ENCODE measurements around the gene FOXC2.

The FOXC2 gene

DNA sequence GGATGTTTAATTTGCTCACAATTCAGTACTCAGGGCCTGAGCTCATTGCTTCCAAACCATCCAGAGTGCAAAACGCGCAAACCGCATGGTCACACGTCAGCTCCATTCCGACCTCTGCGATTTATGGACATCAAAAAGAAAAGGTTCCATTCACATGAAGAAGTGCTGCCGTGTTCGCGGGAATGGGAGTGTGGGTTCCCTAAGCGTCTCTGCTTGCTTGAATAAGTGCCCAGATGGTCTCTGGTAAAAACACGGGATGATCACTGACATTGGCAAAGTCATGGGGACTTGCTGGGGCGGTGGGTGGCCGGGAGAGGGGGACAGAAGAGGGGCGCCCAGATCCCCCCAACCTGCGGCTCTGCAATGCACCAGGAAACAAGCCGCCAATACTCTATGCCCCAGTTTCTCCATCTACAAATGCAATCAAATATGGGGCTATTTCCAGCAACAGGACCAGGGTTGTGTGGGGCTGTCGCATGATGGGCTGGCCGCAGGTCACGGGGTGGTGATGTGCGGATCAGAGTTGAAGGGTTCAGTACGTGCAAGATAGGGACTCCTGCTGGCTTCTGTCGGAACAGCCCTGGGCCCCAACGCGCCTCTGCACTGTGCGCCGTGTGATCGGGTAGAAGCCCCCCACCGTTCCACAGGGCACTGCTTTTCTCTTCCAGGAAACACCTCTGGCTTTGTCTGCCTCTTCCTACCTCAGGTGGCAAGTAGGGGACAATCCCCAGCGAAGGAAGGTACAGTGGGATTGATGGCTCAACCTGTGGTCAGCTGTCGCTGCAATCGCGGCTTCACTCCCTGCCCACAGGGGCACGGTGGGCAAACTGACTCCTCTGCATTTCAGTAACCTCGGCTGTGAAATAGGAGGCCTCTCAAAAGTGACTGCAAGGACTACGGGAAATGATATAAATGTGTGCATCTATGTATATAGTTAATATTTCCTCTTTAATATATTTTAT, 45.1 kb upstream of the FOXC2 start:
- DNase-seq (ENCODE audit: extremely low read depth, low read depth): no peak
- TF ChIP-seq, protein P1, sequence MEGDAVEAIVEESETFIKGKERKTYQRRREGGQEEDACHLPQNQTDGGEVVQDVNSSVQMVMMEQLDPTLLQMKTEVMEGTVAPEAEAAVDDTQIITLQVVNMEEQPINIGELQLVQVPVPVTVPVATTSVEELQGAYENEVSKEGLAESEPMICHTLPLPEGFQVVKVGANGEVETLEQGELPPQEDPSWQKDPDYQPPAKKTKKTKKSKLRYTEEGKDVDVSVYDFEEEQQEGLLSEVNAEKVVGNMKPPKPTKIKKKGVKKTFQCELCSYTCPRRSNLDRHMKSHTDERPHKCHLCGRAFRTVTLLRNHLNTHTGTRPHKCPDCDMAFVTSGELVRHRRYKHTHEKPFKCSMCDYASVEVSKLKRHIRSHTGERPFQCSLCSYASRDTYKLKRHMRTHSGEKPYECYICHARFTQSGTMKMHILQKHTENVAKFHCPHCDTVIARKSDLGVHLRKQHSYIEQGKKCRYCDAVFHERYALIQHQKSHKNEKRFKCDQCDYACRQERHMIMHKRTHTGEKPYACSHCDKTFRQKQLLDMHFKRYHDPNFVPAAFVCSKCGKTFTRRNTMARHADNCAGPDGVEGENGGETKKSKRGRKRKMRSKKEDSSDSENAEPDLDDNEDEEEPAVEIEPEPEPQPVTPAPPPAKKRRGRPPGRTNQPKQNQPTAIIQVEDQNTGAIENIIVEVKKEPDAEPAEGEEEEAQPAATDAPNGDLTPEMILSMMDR (IDR thresholded peaks at IDR 0.05; ENCODE audit: low read depth, low read length): no peak; the same call in 1 of the 2 replicates

DNA sequence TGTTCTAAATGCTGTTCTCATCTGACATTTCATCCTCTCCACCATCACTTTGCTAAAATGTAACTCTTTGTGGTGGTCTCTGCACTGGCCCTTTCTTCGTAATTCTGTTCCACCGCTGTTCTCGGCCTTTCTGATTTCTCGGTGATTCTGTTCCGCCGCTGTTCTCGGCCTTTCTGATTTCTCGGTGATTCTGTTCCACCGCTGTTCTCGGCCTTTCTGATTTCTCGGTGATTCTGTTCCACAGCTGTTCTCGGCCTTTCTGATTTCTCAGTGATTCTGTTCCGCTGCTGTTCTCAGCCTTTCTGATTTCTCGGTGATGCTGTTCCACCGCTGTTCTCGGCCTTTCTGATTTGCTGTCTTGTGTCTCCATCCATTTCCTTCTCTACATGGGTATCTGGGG, 44.0 kb upstream of the FOXC2 start:
- DNase-seq (ENCODE audit: extremely low read depth, low read depth): no peak
- TF ChIP-seq, protein P1 (IDR thresholded peaks at IDR 0.05; ENCODE audit: low read depth, low read length): no peak

DNA sequence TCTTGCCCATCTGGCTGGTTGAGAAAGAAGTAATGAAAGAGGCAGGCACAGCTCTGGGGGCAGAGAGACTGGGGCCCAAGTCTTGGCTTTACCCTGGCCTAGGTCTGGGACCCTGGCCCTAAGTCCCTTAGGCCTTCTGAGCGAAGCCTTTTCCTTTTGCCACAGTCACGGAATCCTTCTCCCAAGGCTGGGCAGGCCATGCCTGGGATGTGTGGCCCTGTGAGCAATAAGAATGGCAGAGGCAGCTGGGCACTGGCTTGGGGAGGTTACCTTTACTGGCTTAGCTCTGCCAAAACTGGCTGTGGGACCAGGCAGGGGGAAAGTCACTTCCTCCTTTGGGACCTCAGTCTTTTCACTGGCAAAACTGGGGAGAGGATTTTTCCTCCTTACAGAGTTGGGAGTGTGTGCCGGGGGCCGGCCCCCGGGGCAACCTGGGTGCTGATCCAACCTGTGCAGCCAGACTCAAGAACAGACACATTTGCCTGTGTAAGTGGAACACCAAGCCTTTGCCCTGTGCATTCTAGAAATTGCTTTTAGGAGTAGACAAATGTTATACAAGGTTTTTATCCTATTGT, 43.4 kb upstream of the FOXC2 start:
- TF ChIP-seq, protein P1 (IDR thresholded peaks at IDR 0.05; ENCODE audit: low read depth, low read length): no peak
- DNase-seq (ENCODE audit: extremely low read depth, low read depth): no peak

DNA sequence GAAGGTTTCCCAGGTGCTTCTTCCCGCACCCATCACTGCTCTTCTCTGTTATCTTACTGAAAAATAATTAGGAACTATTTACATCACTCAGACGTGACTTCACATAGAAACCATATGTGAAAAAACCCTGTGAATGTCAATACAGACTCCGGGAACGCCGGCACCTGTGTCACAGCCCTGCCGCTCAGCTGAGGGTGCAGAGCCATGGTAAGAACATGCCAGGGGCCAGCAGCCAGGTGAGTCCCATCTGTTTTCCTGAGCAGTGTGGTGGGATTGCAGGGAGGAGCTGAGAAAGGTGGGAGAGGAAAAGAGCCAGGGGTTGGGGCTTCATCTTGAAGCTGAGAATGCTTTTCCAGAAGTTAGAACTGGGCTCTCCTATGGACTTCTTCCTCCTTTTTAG, 42.6 kb upstream of the FOXC2 start:
- DNase-seq (ENCODE audit: extremely low read depth, low read depth): no peak

DNA sequence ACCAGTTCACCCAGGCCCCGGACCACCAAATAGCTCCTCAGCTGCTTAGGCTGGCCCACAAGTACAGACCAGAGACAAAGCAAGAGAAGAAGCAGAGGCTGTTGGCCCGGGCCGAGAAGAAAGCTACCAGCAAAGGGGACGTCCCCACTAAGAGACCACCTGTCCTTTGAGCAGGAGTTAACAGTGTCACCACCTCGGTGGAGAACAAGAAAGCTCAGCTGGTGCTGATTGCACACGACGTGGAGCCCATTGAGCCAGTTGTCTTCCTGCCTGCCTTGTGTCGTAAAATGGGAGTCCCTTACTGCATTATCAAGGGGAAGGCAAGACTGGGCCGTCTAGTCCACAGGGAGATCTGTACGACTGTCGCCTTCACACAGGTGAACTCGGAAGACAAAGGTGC, 40.9 kb upstream of the FOXC2 start:
- DNase-seq (ENCODE audit: extremely low read depth, low read depth): no peak
- TF ChIP-seq, protein P1 (IDR thresholded peaks at IDR 0.05; ENCODE audit: low read depth, low read length): no peak

More for the DNA sequence above, 42.6 kb upstream of the FOXC2 start:
- TF ChIP-seq, protein P1 (IDR thresholded peaks at IDR 0.05; ENCODE audit: low read depth, low read length): no peak

DNA sequence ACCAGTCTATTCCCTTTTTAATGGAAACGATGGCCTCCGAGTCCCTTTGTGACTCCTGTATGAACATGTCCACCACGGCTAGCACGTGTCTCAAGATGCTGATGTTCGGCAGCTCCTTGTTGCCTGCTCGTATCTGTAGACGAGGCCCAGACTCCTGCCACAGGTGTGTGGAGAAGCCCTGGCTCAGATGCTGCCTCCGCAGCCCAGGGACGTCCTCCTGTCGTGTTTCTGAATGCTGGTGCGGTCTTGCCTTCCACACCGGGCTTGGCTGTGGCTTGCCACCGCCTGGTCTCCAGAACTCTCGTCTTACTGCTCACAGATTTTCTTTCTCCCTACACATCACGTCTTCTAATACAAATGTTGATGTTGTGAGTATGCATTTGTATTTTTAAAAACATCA, 39.3 kb upstream of the FOXC2 start:
- DNase-seq (ENCODE audit: extremely low read depth, low read depth): no peak
- TF ChIP-seq, protein P1 (IDR thresholded peaks at IDR 0.05; ENCODE audit: low read depth, low read length): no peak

All from AG09319 (cell line).